Uterus (tissue), 4 donors: ENCODE measurements around the gene VCL. TPM values are rescaled to one million over a fixed set of nuclear protein-coding genes. Genes with fewer than 3 reads are reported as not detected.

ENCODE experiments used
- DNase-seq, 2 donors: peaks; one replicate each; pipeline ENCODE4 v3.0.0-alpha.2; 2019 to 2020
- H3K27ac ChIP-seq, 2 donors: fragments of 200-600 bp; sonication (generic); 1 replicate in 1 of 2; 2 replicates in 1 of 2; pipeline ENCODE4 v1.5.1; 2016 to 2018
- H3K27me3 ChIP-seq, 2 donors: fragments of 200-600 bp; sonication (generic); one replicate each; pipeline ENCODE4 v1.5.1; 2018 to 2019; ENCODE audit warnings: control low read depth in 1 of 2
- H3K36me3 ChIP-seq, 2 donors: fragments of 200-600 bp; sonication (generic); one replicate each; pipeline ENCODE4 v1.5.1; 2019; ENCODE audit warnings: control low read depth in 1 of 2
- H3K4me1 ChIP-seq, 2 donors: fragments of 200-600 bp; sonication (generic); one replicate each; pipeline ENCODE4 v1.5.1; 2018 to 2019; ENCODE audit warnings: control low read depth in 1 of 2
- H3K4me3 ChIP-seq, 2 donors: fragments of 200-600 bp; sonication (generic); 1 replicate in 1 of 2; 2 replicates in 1 of 2; pipeline ENCODE4 v1.5.1; 2018 to 2019; ENCODE audit warnings: mild to moderate bottlenecking in 1 of 2
- H3K9me3 ChIP-seq, 2 donors: fragments of 200-600 bp; sonication (generic); one replicate each; pipeline ENCODE4 v1.5.1; 2019; ENCODE audit warnings: control low read depth in 1 of 2
- POLR2A ChIP-seq, 2 donors: fragments of 450-650 bp; IDR thresholded peaks; one replicate each; pipeline ENCODE4 v1.6.1; 2016; ENCODE audit warnings: antibody characterized with exemption in 2 of 2, mild to moderate bottlenecking in 1 of 2, moderate library complexity in 1 of 2
- intact Hi-C: fragments of 100-400 bp; cut with DNase I; formaldehyde crosslinking; loops from one replicate; pipeline ENCODE4 v1.15.1; 2023; ENCODE audit warnings: low total_unique reads
- total RNA-seq, 4 donors: library from RNA; depleted of rRNA in 3 of 4; stranded (reverse); fragments of >200 nt in 3 of 4; gene quantifications; one replicate each; pipeline versions ENCODE4 v1.1.0 to v1.2.4, GENCODE V29; 2014 to 2023
- TF ChIP-seq, protein P1 (sequence below), 4 experiments: fragments of 200-600 bp in 2 of 4; fragments of 450-650 bp in 2 of 4; sonication (generic) in 2 of 4; IDR thresholded peaks; one replicate each; pipeline ENCODE4 v1.5.1; 2016 to 2019; ENCODE audit warnings: antibody characterized with exemption in 4 of 4, mild to moderate bottlenecking in 2 of 4, moderate library complexity in 1 of 4
- donor health status: DM: yes; HTN: yes; CAD: no.

The VCL gene
- total RNA-seq, 4 donors from 2014 or later = 77.4 to 313 (median 215) TPM

DNA sequence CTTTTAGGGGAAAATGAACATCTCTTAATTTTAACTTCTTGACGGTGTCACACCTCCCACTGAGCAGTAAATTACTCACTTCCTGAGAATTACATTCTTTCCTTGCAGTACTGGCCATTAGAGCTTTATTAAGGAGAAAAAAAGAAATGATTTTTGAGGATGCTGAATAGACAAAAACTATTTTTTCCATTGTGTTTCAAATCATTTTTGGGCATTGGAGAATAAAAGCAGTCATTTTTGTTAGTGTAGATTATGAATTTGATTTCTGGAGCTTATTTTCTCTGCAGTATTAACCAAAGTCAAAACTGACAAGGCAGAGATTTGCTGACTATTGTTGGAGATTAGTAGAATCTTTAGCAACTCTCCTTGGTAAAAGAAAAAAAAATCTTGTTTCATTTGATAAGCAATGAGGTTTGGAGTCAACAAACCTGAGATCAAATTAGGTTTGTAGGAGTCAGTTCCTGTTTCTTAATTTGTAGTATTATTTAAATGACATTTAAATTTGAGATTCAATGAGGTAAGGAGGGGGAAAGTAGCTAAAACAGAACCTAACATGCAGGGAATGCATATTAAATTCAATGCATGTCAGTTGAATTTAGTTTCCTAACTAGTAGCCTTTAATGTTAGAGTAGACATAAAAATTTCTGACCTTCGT, 82.1 kb downstream of the VCL start:
- Histone ChIP-seq H3K4me3 (no peak overlapping the region), H3K36me3 (no peaks in the 10 kb centered on the region), H3K27ac (peak overlapping the region in 1 of 2 donors; percentile 38), H3K27me3 (no peaks in the 10 kb centered on the region), H3K4me1 (peaks cover 0 to 3% of the 10 kb centered on the region in 2 donors), H3K9me3 (no peaks in the 10 kb centered on the region)
- intact Hi-C loops = loop anchor here (5.0 to 10.0 kb wide), 3 partner anchors 75 to 193 kb away; no protein-coding TSS in a partner anchor
- DNase-seq = no peak
- no peak for TF ChIP-seq POLR2A (IDR thresholded peaks at IDR 0.05)
- TF ChIP-seq, protein P1, sequence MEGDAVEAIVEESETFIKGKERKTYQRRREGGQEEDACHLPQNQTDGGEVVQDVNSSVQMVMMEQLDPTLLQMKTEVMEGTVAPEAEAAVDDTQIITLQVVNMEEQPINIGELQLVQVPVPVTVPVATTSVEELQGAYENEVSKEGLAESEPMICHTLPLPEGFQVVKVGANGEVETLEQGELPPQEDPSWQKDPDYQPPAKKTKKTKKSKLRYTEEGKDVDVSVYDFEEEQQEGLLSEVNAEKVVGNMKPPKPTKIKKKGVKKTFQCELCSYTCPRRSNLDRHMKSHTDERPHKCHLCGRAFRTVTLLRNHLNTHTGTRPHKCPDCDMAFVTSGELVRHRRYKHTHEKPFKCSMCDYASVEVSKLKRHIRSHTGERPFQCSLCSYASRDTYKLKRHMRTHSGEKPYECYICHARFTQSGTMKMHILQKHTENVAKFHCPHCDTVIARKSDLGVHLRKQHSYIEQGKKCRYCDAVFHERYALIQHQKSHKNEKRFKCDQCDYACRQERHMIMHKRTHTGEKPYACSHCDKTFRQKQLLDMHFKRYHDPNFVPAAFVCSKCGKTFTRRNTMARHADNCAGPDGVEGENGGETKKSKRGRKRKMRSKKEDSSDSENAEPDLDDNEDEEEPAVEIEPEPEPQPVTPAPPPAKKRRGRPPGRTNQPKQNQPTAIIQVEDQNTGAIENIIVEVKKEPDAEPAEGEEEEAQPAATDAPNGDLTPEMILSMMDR (IDR thresholded peaks at IDR 0.05) = no peak

DNA sequence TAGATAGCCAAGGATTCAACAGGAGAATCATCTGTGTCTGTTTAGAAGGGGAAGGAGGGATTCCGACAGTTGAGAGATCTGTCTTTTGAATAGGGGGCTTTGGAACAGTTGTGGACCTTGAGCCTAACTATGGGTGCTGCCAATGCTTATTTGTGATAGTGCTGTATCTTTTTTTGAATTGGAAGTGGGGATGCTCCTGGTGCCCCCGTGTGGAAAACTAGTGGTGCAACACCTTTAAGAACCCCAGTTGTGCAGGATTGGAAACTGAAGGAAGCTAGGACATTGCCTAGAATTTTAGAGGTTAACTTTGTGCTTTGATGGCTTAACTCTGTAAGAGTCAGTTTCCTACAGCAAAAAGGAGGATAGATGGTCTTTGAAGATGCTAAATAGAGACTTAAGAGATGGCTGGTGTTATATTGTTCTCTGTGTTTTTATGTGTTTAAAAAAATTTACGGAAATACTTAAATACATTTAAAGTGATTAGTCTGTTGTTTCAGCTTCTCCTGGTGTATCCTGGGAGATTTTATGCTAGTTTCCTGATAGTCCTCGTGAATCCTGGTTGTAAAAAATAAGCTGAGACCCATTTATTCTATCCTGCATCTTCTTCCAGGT, 83.4 kb downstream of the VCL start:
- Histone ChIP-seq H3K4me1 (peaks cover 0 to 3% of the 10 kb centered on the region in 2 donors), H3K36me3 (no peaks in the 10 kb centered on the region), H3K4me3 (no peak overlapping the region), H3K9me3 (no peaks in the 10 kb centered on the region), H3K27ac (peak overlapping the region in 1 of 2 donors; percentile 44), H3K27me3 (no peaks in the 10 kb centered on the region)
- DNase-seq = peak; percentile 42 to 47
- intact Hi-C loops = loop anchor here (5.0 kb wide), 1 partner anchor 194 kb away; no protein-coding TSS in a partner anchor
- TF ChIP-seq POLR2A (IDR thresholded peaks at IDR 0.05) = no peak
- TF ChIP-seq, protein P1 (IDR thresholded peaks at IDR 0.05) = peak; percentile 65 to 74 (median 72)

- intact Hi-C loops = loop anchor here (5.0 kb wide), 1 partner anchor 195 kb away; no protein-coding TSS in a partner anchor
Measured at GRCh38 chr10:74081941-74082718, 84.2 kb downstream of the VCL start.

DNA sequence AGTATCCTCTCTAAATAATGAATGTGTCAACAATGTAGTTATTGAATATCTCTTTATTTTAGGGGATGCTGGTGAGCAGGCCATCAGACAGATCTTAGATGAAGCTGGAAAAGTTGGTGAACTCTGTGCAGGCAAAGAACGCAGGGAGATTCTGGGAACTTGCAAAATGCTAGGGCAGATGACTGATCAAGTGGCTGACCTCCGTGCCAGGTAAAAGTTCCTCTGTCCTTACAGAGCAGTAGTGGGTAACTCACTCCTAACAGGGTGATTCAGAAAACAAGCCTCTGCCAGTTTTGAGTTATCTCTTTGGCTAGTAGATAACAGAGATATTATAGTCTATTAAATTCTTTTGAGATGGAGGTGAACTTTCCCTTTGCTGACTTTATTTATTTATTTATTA, 85.4 kb downstream of the VCL start:
- no peak overlapping the region for H3K27ac ChIP-seq
- TF ChIP-seq POLR2A (IDR thresholded peaks at IDR 0.05) = no peak
- TF ChIP-seq, protein P1 (IDR thresholded peaks at IDR 0.05) = no peak
- H3K9me3 ChIP-seq = no peaks in the 10 kb centered on the region
- no peaks in the 10 kb centered on the region for H3K27me3 ChIP-seq
- no peak overlapping the region for H3K4me3 ChIP-seq
- intact Hi-C loops = loop anchor here (5.0 kb wide), 1 partner anchor 196 kb away; no protein-coding TSS in a partner anchor
- DNase-seq = no peak
- peaks cover 0 to 3% of the 10 kb centered on the region in 2 donors for H3K4me1 ChIP-seq
- H3K36me3 ChIP-seq = no peaks in the 10 kb centered on the region

More at GRCh38 chr10:74081941-74082718, 84.2 kb downstream of the VCL start:
- Histone ChIP-seq H3K4me3 (no peak overlapping the region), H3K27me3 (no peaks in the 10 kb centered on the region), H3K4me1 (peaks cover 0 to 3% of the 10 kb centered on the region in 2 donors), H3K27ac (peak overlapping the region in 1 of 2 donors; percentile 50), H3K36me3 (no peaks in the 10 kb centered on the region), H3K9me3 (no peaks in the 10 kb centered on the region)
- no peak for DNase-seq
- TF ChIP-seq, protein P1 (IDR thresholded peaks at IDR 0.05) = no peak
- TF ChIP-seq POLR2A (IDR thresholded peaks at IDR 0.05) = no peak
